GM11168 (cell line): ENCODE data around the gene DUSP19.

ENCODE experiments used
- in situ Hi-C: fragments of 300-500 bp; cut with MboI; formaldehyde crosslinking; loops from one replicate; pipeline ENCODE4 v1.12.0; 2022; ENCODE audit warnings: low sequenced_read_pairs; ENCODE audit not compliant: unreplicated experiment

The DUSP19 gene

DNA sequence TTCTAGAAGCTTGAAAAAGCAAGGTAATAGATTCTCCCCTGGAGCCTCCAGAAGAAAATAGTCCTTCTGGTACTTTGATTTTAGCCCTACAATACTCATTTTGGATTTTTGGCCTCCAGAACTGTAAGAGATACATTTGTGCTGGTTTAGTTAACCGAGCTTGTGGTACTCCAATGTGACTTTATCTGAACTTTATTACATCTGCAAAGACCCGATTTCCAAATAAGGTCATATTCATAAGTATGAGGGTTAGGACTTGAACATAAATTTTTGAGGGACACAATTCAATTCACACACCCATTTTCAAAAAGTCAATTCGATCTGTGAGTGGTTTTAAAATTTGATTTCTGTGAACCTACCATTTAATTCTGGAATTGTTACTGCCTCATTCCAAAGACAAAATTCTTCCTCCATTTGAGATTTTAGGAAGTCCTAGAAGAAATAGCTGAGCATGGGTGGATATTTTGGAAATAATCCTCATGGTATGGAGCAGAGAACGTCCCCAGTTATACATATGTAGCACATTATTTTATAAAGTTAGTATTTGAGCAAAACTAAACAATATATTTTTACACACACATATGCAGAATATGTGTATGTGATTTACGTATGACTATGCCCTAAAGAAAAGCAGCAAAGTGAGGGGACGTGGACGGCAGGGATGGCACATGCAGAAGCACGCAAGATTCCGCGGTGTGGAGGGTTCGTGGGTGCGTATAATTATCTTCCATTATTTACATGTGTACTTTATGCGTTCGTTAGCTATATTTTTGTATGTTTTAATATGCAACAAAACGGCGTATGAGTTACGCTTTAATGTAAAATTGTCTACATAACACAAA, 44.8 kb downstream of the DUSP19 start:
- in situ Hi-C loops = no loop called here

DNA sequence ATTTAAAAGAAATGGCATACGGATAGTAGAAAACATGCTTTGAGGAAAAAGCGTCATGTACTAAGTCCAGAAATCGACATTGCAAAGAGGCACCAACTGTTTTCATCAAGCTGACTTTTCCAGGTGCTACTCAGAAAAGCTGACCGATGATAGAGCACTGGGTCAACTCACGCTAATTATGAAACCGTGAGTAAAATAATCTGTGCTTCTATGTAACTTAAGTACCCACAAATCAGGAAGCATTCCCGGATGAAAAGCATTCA, 45.3 kb downstream of the DUSP19 start:
- in situ Hi-C loops = no loop called here

DNA sequence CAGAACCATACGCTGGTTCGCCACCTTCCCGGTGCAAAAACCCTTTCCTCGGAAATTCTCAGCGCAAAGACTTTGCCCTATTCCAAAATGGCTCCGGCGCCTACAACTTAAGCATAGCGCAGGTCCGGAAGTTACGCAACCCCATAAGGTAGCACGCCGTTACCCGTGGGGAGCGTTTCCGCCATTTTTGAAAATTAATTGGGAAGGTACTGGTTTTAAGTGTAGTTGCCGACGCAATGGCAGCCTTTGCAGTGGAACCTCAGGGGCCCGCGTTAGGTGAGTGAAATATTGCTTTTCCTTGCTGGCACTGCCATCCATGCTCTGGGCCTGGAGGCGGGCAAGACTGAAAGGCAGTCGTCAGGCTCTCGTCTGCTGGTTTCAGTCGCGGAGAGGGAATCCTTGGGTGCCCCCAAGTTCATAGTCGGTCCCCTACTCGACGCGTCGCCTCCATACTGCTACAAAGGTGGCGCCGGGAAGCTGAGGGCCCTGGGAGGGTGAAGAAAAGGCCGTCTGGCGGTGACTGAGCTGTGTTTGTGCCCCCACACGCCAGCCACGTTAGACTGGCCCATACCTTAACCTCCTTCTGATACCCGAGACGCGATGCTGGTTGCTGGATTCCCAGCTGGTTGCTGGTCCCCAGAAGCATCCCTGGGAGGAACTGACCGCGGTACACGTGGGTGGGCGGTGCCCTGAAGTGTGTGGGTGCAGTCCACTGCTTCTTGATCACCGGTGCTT, 45.8 kb downstream of the DUSP19 start, which contains the start of gene NUP35:
NUP35 (plus strand) TSS at position 222 of the 735 bp plus-strand sequence; CDS start at position 237, 15 bp downstream.
- in situ Hi-C loops = no loop called here

DNA sequence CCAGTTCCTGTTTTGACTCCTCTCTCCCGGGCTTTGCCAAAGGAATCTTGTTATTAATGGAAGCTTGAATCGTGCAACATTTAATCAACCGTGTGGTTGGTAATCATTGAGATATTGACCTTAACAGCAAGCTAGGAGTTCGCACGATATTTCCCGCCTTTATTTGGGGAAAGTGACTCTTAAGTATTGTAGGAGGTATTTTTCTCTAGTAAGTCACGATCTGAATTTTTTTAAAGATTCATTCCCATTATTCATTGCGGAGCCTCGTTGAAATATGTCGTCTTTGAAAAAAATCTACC, 46.4 kb downstream of the DUSP19 start:
- in situ Hi-C loops = no loop called here

DNA sequence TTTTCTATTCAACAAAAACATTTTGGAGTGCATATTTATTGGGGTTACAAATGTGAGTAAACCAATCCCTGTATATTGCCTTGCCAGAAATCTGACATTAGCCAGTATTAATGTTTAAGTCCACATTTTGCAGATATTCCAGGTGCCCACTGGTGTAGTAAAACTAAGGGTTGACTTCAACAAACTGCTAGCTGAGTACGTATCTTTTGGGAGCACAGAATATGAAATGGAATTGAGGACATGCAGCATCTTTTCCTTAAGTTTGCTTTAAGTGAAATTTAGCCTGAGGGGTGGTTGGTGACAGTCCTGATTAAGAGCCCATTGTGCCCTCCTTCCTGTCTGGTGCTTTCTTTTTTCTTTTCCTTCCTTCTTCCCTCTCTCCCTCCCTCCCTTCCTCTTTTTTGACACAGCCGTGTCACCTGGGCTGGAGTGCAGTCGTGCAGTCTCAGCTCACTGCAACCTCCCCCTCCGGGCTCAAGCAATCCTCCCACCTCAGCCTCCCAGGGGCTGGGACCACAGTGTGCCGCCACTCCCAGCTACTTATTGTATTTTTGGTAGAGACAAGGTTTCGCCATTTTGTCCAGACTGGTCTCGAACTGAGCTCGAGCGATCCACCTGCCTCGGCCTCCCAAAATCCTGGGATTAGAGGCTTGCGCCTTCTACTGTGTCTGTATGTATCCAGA, 47.3 kb downstream of the DUSP19 start:
- in situ Hi-C loops = no loop called here

DNA sequence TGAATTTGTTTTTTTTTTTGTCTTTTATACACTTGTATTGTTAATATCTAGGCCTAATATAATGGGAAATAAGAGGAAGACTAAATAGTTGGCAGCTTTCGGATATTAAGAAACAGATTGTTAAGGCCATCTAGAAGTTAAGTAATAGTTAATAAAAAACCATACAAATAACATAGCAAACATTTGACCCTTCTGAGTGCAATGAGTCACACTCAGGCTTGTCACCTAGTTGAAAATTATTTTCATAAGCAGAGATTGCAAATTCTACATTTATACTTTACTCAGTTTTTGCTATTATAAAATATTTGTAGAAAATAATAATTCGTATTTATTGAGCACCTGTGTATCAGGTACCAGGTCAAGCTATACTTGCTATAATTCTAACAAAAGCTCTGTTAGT, 48.1 kb downstream of the DUSP19 start:
- in situ Hi-C loops = no loop called here

DNA sequence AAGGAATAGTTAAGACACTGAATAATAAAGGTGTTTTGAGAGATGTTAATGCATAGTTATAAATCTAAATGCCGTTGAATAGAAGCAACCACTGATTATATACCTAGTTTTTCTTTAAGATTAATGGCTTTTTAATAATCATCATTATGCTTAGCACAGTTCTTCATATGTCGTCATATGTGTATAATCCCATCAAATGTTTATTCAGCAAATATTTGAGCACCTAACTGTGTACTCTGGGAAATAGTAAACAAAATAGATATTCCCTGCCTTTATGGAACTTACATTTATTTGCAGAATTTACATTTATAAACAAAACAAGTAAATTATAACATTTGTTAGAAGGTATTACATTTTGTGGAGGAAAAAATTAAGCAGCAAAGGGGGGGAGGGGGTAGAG, 55.5 kb downstream of the DUSP19 start:
- in situ Hi-C loops = no loop called here

DNA sequence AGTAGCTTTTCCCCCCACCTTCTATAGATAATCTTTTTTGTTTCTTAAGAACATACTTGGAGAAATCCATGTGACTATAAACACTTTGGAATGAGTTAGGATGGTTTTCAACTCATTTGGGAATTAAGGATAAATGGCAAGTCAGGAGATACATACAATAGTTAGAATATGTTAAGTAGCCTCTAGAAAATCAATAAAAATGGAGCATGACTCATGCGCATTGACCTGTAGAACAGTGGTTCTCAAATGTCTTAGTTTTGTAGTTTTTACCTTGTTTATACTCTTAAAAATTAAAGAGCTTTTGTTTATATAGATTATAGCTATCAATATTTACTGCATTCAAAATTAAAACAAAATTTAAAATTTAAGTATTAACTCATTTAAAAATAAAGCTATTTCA, 70.4 kb downstream of the DUSP19 start:
- in situ Hi-C loops = no loop called here

DNA sequence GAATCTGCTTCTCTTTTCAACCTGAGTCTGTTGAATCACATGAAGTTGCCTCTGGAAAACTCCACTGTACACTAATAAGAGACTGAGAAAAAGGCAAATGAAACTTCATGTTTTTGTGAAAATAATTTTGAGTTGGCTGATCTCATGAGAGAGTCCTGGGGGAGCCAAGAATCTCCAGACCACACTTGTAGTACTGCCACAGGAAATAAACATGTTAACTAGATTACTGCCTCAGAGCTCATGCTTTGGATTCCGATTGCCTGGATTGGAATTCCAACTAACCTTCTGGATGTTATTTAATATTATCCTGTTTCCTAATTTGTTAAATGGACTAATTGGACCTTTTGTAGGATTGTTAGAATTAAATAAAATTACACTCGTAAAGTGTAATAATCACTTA, 70.9 kb downstream of the DUSP19 start:
- in situ Hi-C loops = no loop called here
